Astrocyte (in vitro differentiated cells and primary cell): Measurements from ENCODE around the gene CD53. TPM values are rescaled to one million over a fixed set of nuclear protein-coding genes. Genes with fewer than 3 reads are reported as not detected.
A peak's percentile ranks its signal among the peaks of the same experiment; 100 is the strongest.

ENCODE experiments used
- DNase-seq: peaks from one replicate; pipeline ENCODE4 v3.0.0-alpha.2; 2010; ENCODE audit warnings: low read depth
- FAIRE-seq: peaks from 2 replicates; lab custom pipeline; 2011; peaks lifted over from hg19 to GRCh38; lab: Jason Lieb, UNC
- H2AFZ ChIP-seq: 2 replicates; pipeline ENCODE4 v1.6.0; 2012; ENCODE audit warnings: low read depth, low read length, inconsistent platforms
- H3K27ac ChIP-seq: 2 replicates; pipeline ENCODE4 v1.5.1; 2011; ENCODE audit warnings: low read depth, low read length, inconsistent platforms
- H3K27me3 ChIP-seq: 2 replicates; pipeline ENCODE4 v1.6.0; 2011; ENCODE audit warnings: low read length, inconsistent platforms; ENCODE audit not compliant: insufficient read depth
- H3K36me3 ChIP-seq: 2 replicates; pipeline ENCODE4 v1.5.1; 2011; ENCODE audit warnings: low read length, inconsistent platforms; ENCODE audit not compliant: insufficient read depth
- H3K4me1 ChIP-seq: 2 replicates; pipeline ENCODE4 v1.5.1; 2011; ENCODE audit warnings: low read length, inconsistent platforms; ENCODE audit not compliant: insufficient read depth
- H3K4me2 ChIP-seq: 2 replicates; pipeline ENCODE4 v1.6.0; 2012; ENCODE audit warnings: low read length, inconsistent platforms
- H3K4me3 ChIP-seq: 2 replicates; pipeline ENCODE4 v1.5.1; 2011; ENCODE audit warnings: low read depth, mild to moderate bottlenecking, low read length, inconsistent platforms; ENCODE audit not compliant: insufficient read depth
- H3K79me2 ChIP-seq: 2 replicates; pipeline ENCODE4 v1.6.0; 2012; ENCODE audit warnings: mild to moderate bottlenecking, low read length, inconsistent platforms; ENCODE audit not compliant: insufficient read depth
- H3K9ac ChIP-seq: 2 replicates; pipeline ENCODE4 v1.6.0; 2012; ENCODE audit warnings: mild to moderate bottlenecking, low read length, inconsistent platforms
- H3K9me3 ChIP-seq: 2 replicates; pipeline ENCODE4 v1.5.1; 2012; ENCODE audit warnings: low read depth, mild to moderate bottlenecking, low read length, inconsistent platforms; ENCODE audit not compliant: insufficient read depth
- H4K20me1 ChIP-seq: 2 replicates; pipeline ENCODE4 v1.6.0; 2012; ENCODE audit warnings: low read length, inconsistent platforms; ENCODE audit not compliant: insufficient read depth
- H3K27ac Mint-ChIP-seq: one replicate; pipeline ENCODE4 v1.8.0; 2021; ENCODE audit warnings: mild to moderate bottlenecking, mixed read lengths; ENCODE audit not compliant: unreplicated experiment
- H3K27me3 Mint-ChIP-seq: one replicate; pipeline ENCODE4 v1.8.0; 2021; ENCODE audit warnings: low read depth, mixed read lengths; ENCODE audit not compliant: unreplicated experiment
- H3K36me3 Mint-ChIP-seq: one replicate; pipeline ENCODE4 v1.8.0; 2021; ENCODE audit warnings: low read depth, mixed read lengths; ENCODE audit not compliant: unreplicated experiment
- H3K4me1 Mint-ChIP-seq: one replicate; pipeline ENCODE4 v1.8.0; 2021; ENCODE audit warnings: low read depth, mixed read lengths; ENCODE audit not compliant: unreplicated experiment
- H3K4me3 Mint-ChIP-seq: one replicate; pipeline ENCODE4 v1.8.0; 2021; ENCODE audit warnings: mild to moderate bottlenecking, moderate library complexity, mixed read lengths; ENCODE audit not compliant: unreplicated experiment
- H3K9me3 Mint-ChIP-seq: one replicate; pipeline ENCODE4 v1.8.0; 2021; ENCODE audit warnings: mild to moderate bottlenecking, mixed read lengths; ENCODE audit not compliant: unreplicated experiment
- CTCF ChIP-seq: IDR thresholded peaks from 2 replicates; pipeline ENCODE4 v1.5.1; 2011; ENCODE audit warnings: low read depth, mild to moderate bottlenecking, inconsistent platforms, low read length, moderate library complexity; ENCODE audit not compliant: insufficient read depth
- EZH2 ChIP-seq: IDR thresholded peaks from 2 replicates; pipeline ENCODE4 v1.6.1; 2012; ENCODE audit warnings: mild to moderate bottlenecking, low read length, inconsistent platforms; ENCODE audit not compliant: insufficient read depth
- total RNA-seq: library from RNA; stranded (reverse); gene quantifications from 2 replicates; pipeline ENCODE4 v1.2.1, GENCODE V29; 2021

Gene CD53
- total RNA-seq, 1 donor from 2014 or later: not detected

DNA sequence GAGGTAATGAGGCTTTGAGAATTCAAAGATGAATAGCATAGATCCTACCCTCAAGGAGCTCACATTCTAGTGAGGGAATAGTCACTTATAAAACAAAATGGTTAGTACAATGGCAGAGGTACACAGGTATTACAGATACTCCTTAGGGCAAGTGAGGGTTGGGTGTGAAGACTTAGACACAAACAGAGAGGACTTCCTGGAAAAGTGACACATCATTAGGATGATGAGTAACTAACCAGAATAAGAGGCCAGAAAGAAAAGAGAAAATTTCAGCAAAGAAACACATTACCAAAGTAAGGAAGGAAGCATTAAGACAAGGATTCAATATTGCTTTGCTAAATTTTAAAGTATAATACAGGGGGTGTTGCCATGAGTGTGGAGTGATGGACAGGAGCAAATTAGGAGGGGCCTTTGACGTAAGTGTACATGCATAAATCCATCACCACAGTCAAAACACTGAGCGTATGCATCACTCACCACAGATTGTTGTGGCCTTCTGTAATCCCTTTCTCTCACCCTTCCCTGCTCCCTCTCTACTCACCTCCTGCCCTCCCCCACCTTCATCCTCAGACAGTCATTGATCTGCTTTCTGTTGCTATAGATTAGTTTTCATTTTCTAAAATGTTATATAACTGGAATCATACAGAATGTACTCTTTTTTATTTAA, 7.9 kb downstream of the CD53 start:
- Histone ChIP-seq H3K9me3 (no peaks in the 10 kb centered on the region), H4K20me1 (no peaks in the 10 kb centered on the region), H3K4me1 (no peaks in the 10 kb centered on the region), H3K27ac (no peak overlapping the region), H3K36me3 (no peaks in the 10 kb centered on the region), H3K4me2 (no peak overlapping the region), H2AFZ (no peak overlapping the region), H3K4me3 (no peak overlapping the region), H3K9ac (no peak overlapping the region), H3K27me3 (no peaks in the 10 kb centered on the region), H3K79me2 (no peaks in the 10 kb centered on the region)
- DNase-seq: no peak
- H3K4me3 Mint-ChIP-seq: no peak overlapping the region
- peaks cover 2% of the 10 kb centered on the region for H3K9me3 Mint-ChIP-seq
- no peak for FAIRE-seq
- H3K27ac Mint-ChIP-seq: peak overlapping the region; percentile 7
- no peaks in the 10 kb centered on the region for H3K27me3 Mint-ChIP-seq
- TF ChIP-seq EZH2 (no peak), CTCF (no peak)
- H3K36me3 Mint-ChIP-seq: peaks cover 2% of the 10 kb centered on the region
- peaks cover 10% of the 10 kb centered on the region for H3K4me1 Mint-ChIP-seq

GRCh38 chr1:110888049-110888448, 15.1 kb downstream of the CD53 start:
- no peak overlapping the region for H3K27ac Mint-ChIP-seq
- no peaks in the 10 kb centered on the region for H3K27me3 ChIP-seq
- H3K4me2 ChIP-seq: no peak overlapping the region
- peaks cover 2% of the 10 kb centered on the region for H3K4me1 Mint-ChIP-seq
- no peaks in the 10 kb centered on the region for H4K20me1 ChIP-seq
- no peaks in the 10 kb centered on the region for H3K9me3 ChIP-seq
- DNase-seq (no peak), FAIRE-seq (no peak)
- H3K4me1 ChIP-seq: no peaks in the 10 kb centered on the region
- no peaks in the 10 kb centered on the region for H3K36me3 Mint-ChIP-seq
- H3K9ac ChIP-seq: no peak overlapping the region
- H2AFZ ChIP-seq: no peak overlapping the region
- no peaks in the 10 kb centered on the region for H3K9me3 Mint-ChIP-seq
- no peak overlapping the region for H3K4me3 ChIP-seq
- H3K27me3 Mint-ChIP-seq: no peaks in the 10 kb centered on the region
- no peak overlapping the region for H3K4me3 Mint-ChIP-seq
- no peaks in the 10 kb centered on the region for H3K36me3 ChIP-seq
- H3K79me2 ChIP-seq: no peaks in the 10 kb centered on the region
- TF ChIP-seq CTCF (no peak), EZH2 (no peak)
- no peak overlapping the region for H3K27ac ChIP-seq

DNA sequence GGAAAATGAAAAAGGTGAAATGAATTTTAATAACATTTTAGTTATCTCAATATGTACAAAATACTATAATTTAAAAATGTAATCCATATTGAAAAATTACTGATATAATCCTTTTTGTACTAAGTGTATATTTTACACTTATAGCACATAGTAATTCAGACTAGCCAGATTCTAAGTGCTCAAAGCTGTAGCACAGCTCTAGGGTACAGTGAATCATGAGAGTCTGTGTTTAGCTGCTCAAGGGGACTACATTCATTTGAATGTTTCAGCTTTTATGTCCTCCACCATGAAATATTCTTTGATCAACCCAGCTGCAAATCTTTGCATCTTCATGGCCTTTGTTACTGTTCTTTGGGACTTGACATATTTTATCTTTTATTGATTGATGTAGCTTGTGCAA, 15.7 kb downstream of the CD53 start:
- Mint-ChIP-seq H3K36me3 (no peaks in the 10 kb centered on the region), H3K9me3 (no peaks in the 10 kb centered on the region), H3K4me1 (peaks cover 2% of the 10 kb centered on the region), H3K27ac (no peak overlapping the region), H3K4me3 (no peak overlapping the region), H3K27me3 (no peaks in the 10 kb centered on the region)
- Histone ChIP-seq H2AFZ (no peak overlapping the region), H3K4me3 (no peak overlapping the region), H3K9ac (no peak overlapping the region), H3K27me3 (no peaks in the 10 kb centered on the region), H3K79me2 (no peaks in the 10 kb centered on the region), H3K36me3 (no peaks in the 10 kb centered on the region), H3K27ac (no peak overlapping the region), H3K4me1 (no peaks in the 10 kb centered on the region), H4K20me1 (no peaks in the 10 kb centered on the region), H3K4me2 (no peak overlapping the region), H3K9me3 (no peaks in the 10 kb centered on the region)
- DNase-seq: no peak
- no peak for FAIRE-seq
- TF ChIP-seq EZH2 (no peak), CTCF (no peak)
